GM06990 (cell line): ENCODE results near the gene EIF3B.

Experiments
- DNase-seq: peaks from one replicate; pipeline ENCODE4 v3.0.0-alpha.2; 2011; ENCODE audit not compliant: insufficient read length; ENCODE audit errors: extremely low read depth
- H3K27me3 ChIP-seq: replicated peaks from 2 replicates; pipeline ENCODE4 v1.6.0; 2011; ENCODE audit warnings: low read length; ENCODE audit not compliant: control insufficient read depth, insufficient read depth
- H3K36me3 ChIP-seq: 2 replicates; pipeline ENCODE4 v1.5.1; 2011; ENCODE audit warnings: low read length; ENCODE audit not compliant: control insufficient read depth, insufficient read depth
- H3K4me3 ChIP-seq: replicated peaks from 2 replicates; pipeline ENCODE4 v1.5.1; 2011; ENCODE audit warnings: low read depth, mild to moderate bottlenecking, control low read depth, low read length
- CTCF ChIP-seq: IDR thresholded peaks from 2 replicates; pipeline ENCODE4 v1.5.1; 2011; ENCODE audit warnings: low read length, control low read depth, mild to moderate bottlenecking, inconsistent platforms; ENCODE audit not compliant: insufficient read depth, poor library complexity, severe bottlenecking

The EIF3B gene

GRCh38 chr7:2359610-2360009, 5.0 kb downstream of the EIF3B start:
- H3K4me3 ChIP-seq: no peak overlapping the region
- H3K27me3 ChIP-seq: no peaks in the 10 kb centered on the region
- DNase-seq: no peak
- no peak for TF ChIP-seq CTCF
- peaks cover 24% of the 10 kb centered on the region for H3K36me3 ChIP-seq

- no peak for DNase-seq
- Histone ChIP-seq H3K36me3 (peaks cover 30% of the 10 kb centered on the region), H3K4me3 (no peak overlapping the region), H3K27me3 (no peaks in the 10 kb centered on the region)
- TF ChIP-seq CTCF: no peak
Observed at GRCh38 chr7:2360796-2361195, 6.2 kb downstream of the EIF3B start.

- Histone ChIP-seq H3K27me3 (no peaks in the 10 kb centered on the region), H3K36me3 (peaks cover 41% of the 10 kb centered on the region), H3K4me3 (no peak overlapping the region)
- no peak for DNase-seq
- TF ChIP-seq CTCF: no peak
Observed at GRCh38 chr7:2362385-2363088, 7.9 kb downstream of the EIF3B start.

GRCh38 chr7:2369139-2369538, 14.5 kb downstream of the EIF3B start:
- no peak for DNase-seq
- no peaks in the 10 kb centered on the region for H3K27me3 ChIP-seq
- TF ChIP-seq CTCF: no peak
- H3K4me3 ChIP-seq: no peak overlapping the region
- H3K36me3 ChIP-seq: peaks cover 64% of the 10 kb centered on the region

- H3K4me3 ChIP-seq: no peak overlapping the region
- H3K36me3 ChIP-seq: peaks cover 68% of the 10 kb centered on the region
- TF ChIP-seq CTCF: no peak
- H3K27me3 ChIP-seq: no peaks in the 10 kb centered on the region
- no peak for DNase-seq
Observed at GRCh38 chr7:2371329-2371728, 16.7 kb downstream of the EIF3B start.

- no peak for TF ChIP-seq CTCF
- Histone ChIP-seq H3K36me3 (peaks cover 69% of the 10 kb centered on the region), H3K4me3 (no peak overlapping the region), H3K27me3 (no peaks in the 10 kb centered on the region)
- no peak for DNase-seq
Observed at GRCh38 chr7:2372724-2373123, 18.1 kb downstream of the EIF3B start.
